GM19468 (cell line): ENCODE results near the gene TRMT61B.

ENCODE experiments used
- ATAC-seq: cut with Tn5 transposase; IDR thresholded peaks from one replicate; pipeline ENCODE4 v1.9.1; 2021; ENCODE audit warnings: mild to moderate bottlenecking, moderate library complexity, moderate number of reproducible peaks; ENCODE audit not compliant: unreplicated experiment; ENCODE audit errors: extremely low read depth

Gene TRMT61B

GRCh38 chr2:28870146-28870891, at the start of gene TRMT61B:
TRMT61B (minus strand) TSS chr2:28870309; CDS start chr2:28870277, 32 bp downstream.
- ATAC-seq: peak; percentile 89

GRCh38 chr2:28915939-28916338, 45.8 kb upstream of the TRMT61B start:
- no peak for ATAC-seq

- ATAC-seq: no peak
These were observed 39.7 kb upstream of the TRMT61B start for GRCh38 chr2:28909655-28910353.

GRCh38 chr2:28908172-28908571, 38.1 kb upstream of the TRMT61B start:
- no peak for ATAC-seq

GRCh38 chr2:28906821-28907220, 36.7 kb upstream of the TRMT61B start:
- ATAC-seq: no peak

GRCh38 chr2:28906376-28906775, 36.3 kb upstream of the TRMT61B start:
- ATAC-seq: no peak

GRCh38 chr2:28905533-28905932, 35.4 kb upstream of the TRMT61B start:
- no peak for ATAC-seq

GRCh38 chr2:28904802-28905457, 34.8 kb upstream of the TRMT61B start:
- ATAC-seq: no peak

GRCh38 chr2:28904295-28904694, 34.2 kb upstream of the TRMT61B start:
- ATAC-seq: no peak

- ATAC-seq: no peak
These were observed 32.5 kb upstream of the TRMT61B start for GRCh38 chr2:28902584-28902983.

- ATAC-seq: no peak
These were observed 31.7 kb upstream of the TRMT61B start for GRCh38 chr2:28901841-28902240.

- no peak for ATAC-seq
These were observed 31.1 kb upstream of the TRMT61B start for GRCh38 chr2:28901202-28901601.

GRCh38 chr2:28898048-28898447, 27.9 kb upstream of the TRMT61B start:
- ATAC-seq: no peak

- no peak for ATAC-seq
These were observed 26.8 kb upstream of the TRMT61B start for GRCh38 chr2:28896906-28897305.

GRCh38 chr2:28895189-28895893, 25.2 kb upstream of the TRMT61B start:
- no peak for ATAC-seq

- ATAC-seq: peak; percentile 62
These were observed 24.5 kb upstream of the TRMT61B start, which contains the start of gene WDR43 for GRCh38 chr2:28894470-28895188. WDR43 (plus strand) TSS chr2:28894667; CDS start chr2:28894699, 32 bp downstream.

GRCh38 chr2:28893488-28893887, 23.4 kb upstream of the TRMT61B start:
- no peak for ATAC-seq

GRCh38 chr2:28880193-28880592, 10.1 kb upstream of the TRMT61B start:
- ATAC-seq: no peak

GRCh38 chr2:28871620-28872019, 1.5 kb upstream of the TRMT61B start:
- ATAC-seq: no peak
